Embryonic facial prominence (tissue), 1 donor: ENCODE data around the gene FALEC.

Experiments
- DNase-seq: peaks from one replicate; pipeline ENCODE4 v3.0.0-alpha.2; 2016; ENCODE audit errors: extremely low spot score

Gene FALEC

GRCh38 chr1:150511985-150512660 is 3.4 kb upstream of the FALEC start:
- no peak for DNase-seq

- DNase-seq, result no peak
Observed at GRCh38 chr1:150512846-150513245, 2.7 kb upstream of the FALEC start.

- no peak for DNase-seq
Observed at GRCh38 chr1:150513351-150513791, 2.2 kb upstream of the FALEC start.

GRCh38 chr1:150514260-150514659 is 1.3 kb upstream of the FALEC start:
- DNase-seq, result no peak

GRCh38 chr1:150514913-150515327 is 632 bp upstream of the FALEC start:
- DNase-seq, result no peak

- no peak for DNase-seq
Observed at GRCh38 chr1:150516050-150516591, 569 bp downstream of the FALEC start.

GRCh38 chr1:150516616-150517015 is 1.1 kb downstream of the FALEC start:
- no peak for DNase-seq

GRCh38 chr1:150521196-150521968 is 5.8 kb downstream of the FALEC start:
- no peak for DNase-seq

- no peak for DNase-seq
Observed at GRCh38 chr1:150525348-150525747, 9.8 kb downstream of the FALEC start.

- no peak for DNase-seq
Observed at GRCh38 chr1:150528196-150528595, 12.6 kb downstream of the FALEC start.

GRCh38 chr1:150529017-150529416 is 13.5 kb downstream of the FALEC start:
- no peak for DNase-seq

GRCh38 chr1:150530491-150531159 is 15.1 kb downstream of the FALEC start:
- no peak for DNase-seq

GRCh38 chr1:150532860-150533259 is 17.3 kb downstream of the FALEC start:
- no peak for DNase-seq

- DNase-seq, result no peak
Observed at GRCh38 chr1:150534002-150534401, 18.4 kb downstream of the FALEC start.

GRCh38 chr1:150535511-150536287 is 20.1 kb downstream of the FALEC start:
- no peak for DNase-seq

- no peak for DNase-seq
Observed at GRCh38 chr1:150536836-150537731, 21.5 kb downstream of the FALEC start.

GRCh38 chr1:150537732-150538684 is 22.5 kb downstream of the FALEC start:
- no peak for DNase-seq

- no peak for DNase-seq
Observed at GRCh38 chr1:150543500-150544143, 28.1 kb downstream of the FALEC start.

- no peak for DNase-seq
Observed at GRCh38 chr1:150544204-150544603, 28.7 kb downstream of the FALEC start.
